ENCODE data around the gene ZNF280A. TPM values are rescaled to one million over a fixed set of nuclear protein-coding genes. Genes with fewer than 3 reads are reported as not detected.

Gene ZNF280A
- total RNA-seq: not detected

GRCh38 chr22:22520020-22520656 is at the start of gene ZNF280A:
TSS of gene ZNF280A (minus strand) at chr22:22520270. CDS start at chr22:22515630, 4,640 bp downstream.
- TF ChIP-seq POLR2A (IDR thresholded peaks at IDR 0.05) (no peak), POLR2AphosphoS5 (IDR thresholded peaks at IDR 0.05) (no peak)
- TF ChIP-seq, protein P1, sequence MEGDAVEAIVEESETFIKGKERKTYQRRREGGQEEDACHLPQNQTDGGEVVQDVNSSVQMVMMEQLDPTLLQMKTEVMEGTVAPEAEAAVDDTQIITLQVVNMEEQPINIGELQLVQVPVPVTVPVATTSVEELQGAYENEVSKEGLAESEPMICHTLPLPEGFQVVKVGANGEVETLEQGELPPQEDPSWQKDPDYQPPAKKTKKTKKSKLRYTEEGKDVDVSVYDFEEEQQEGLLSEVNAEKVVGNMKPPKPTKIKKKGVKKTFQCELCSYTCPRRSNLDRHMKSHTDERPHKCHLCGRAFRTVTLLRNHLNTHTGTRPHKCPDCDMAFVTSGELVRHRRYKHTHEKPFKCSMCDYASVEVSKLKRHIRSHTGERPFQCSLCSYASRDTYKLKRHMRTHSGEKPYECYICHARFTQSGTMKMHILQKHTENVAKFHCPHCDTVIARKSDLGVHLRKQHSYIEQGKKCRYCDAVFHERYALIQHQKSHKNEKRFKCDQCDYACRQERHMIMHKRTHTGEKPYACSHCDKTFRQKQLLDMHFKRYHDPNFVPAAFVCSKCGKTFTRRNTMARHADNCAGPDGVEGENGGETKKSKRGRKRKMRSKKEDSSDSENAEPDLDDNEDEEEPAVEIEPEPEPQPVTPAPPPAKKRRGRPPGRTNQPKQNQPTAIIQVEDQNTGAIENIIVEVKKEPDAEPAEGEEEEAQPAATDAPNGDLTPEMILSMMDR (IDR thresholded peaks at IDR 0.05): no peak
- Histone ChIP-seq H3K9me3 (no peaks in the 10 kb centered on the region), H3K36me3 (no peaks in the 10 kb centered on the region), H3K4me3 (no peak within 1 kb of the TSS), H3K27me3 (no peaks in the 10 kb centered on the region), H3K27ac (no peak within 1 kb of the TSS), H3K4me1 (no peaks in the 10 kb centered on the region)
- DNase-seq (ENCODE audit: low spot score in 2 of 2): no peak
- intact Hi-C loops (cut with DNase I; ENCODE audit: low total_unique reads): no loop called here

GRCh38 chr22:22569218-22569617 is 49.1 kb upstream of the ZNF280A start:
- Histone ChIP-seq H3K27ac (no peak overlapping the region), H3K9me3 (no peaks in the 10 kb centered on the region), H3K36me3 (no peaks in the 10 kb centered on the region), H3K4me3 (no peak overlapping the region), H3K4me1 (no peaks in the 10 kb centered on the region), H3K27me3 (peaks cover 0 to 10% of the 10 kb centered on the region in 2 donors)
- intact Hi-C loops (cut with DNase I; ENCODE audit: low total_unique reads): no loop called here
- no peak for DNase-seq (ENCODE audit: low spot score in 2 of 2)
- TF ChIP-seq POLR2A (IDR thresholded peaks at IDR 0.05): no peak
- TF ChIP-seq, protein P1 (IDR thresholded peaks at IDR 0.05): no peak
- TF ChIP-seq POLR2AphosphoS5 (IDR thresholded peaks at IDR 0.05): no peak

GRCh38 chr22:22565981-22566380 is 45.9 kb upstream of the ZNF280A start:
- H3K4me3 ChIP-seq: no peak overlapping the region
- no peaks in the 10 kb centered on the region for H3K4me1 ChIP-seq
- intact Hi-C loops (cut with DNase I; ENCODE audit: low total_unique reads): no loop called here
- peaks cover 0 to 10% of the 10 kb centered on the region in 2 donors for H3K27me3 ChIP-seq
- DNase-seq (ENCODE audit: low spot score in 2 of 2): no peak
- H3K9me3 ChIP-seq: no peaks in the 10 kb centered on the region
- no peaks in the 10 kb centered on the region for H3K36me3 ChIP-seq
- TF ChIP-seq POLR2A (IDR thresholded peaks at IDR 0.05): no peak
- TF ChIP-seq, protein P1 (IDR thresholded peaks at IDR 0.05): no peak
- H3K27ac ChIP-seq: no peak overlapping the region

- no peaks in the 10 kb centered on the region for H3K9me3 ChIP-seq
- H3K36me3 ChIP-seq: no peaks in the 10 kb centered on the region
- peaks cover 0 to 4% of the 10 kb centered on the region in 2 donors for H3K27me3 ChIP-seq
- DNase-seq (ENCODE audit: low spot score in 2 of 2): no peak
- intact Hi-C loops (cut with DNase I; ENCODE audit: low total_unique reads): no loop called here
- H3K27ac ChIP-seq: no peak within 1 kb of the TSS
- no peak within 1 kb of the TSS for H3K4me3 ChIP-seq
- TF ChIP-seq, protein P1 (IDR thresholded peaks at IDR 0.05): no peak
- TF ChIP-seq POLR2A (IDR thresholded peaks at IDR 0.05) (no peak), POLR2AphosphoS5 (IDR thresholded peaks at IDR 0.05) (no peak)
- peaks cover 0 to 3% of the 10 kb centered on the region in 2 donors for H3K4me1 ChIP-seq
Measured at GRCh38 chr22:22558972-22559603, 39.0 kb upstream of the ZNF280A start, which contains the start of gene PRAME. TSS of gene PRAME (minus strand) at chr22:22559265. CDS start at chr22:22556832, 2,433 bp downstream.

All from breast epithelium (tissue), 4 donors.